GM18519 (cell line): Measurements from ENCODE around the gene LDLRAD4.

Source experiments
- ATAC-seq: cut with Tn5 transposase; IDR thresholded peaks from one replicate; pipeline ENCODE4 v1.9.1; 2021; ENCODE audit warnings: mild to moderate bottlenecking, moderate library complexity; ENCODE audit not compliant: unreplicated experiment, low FRiP score

The LDLRAD4 gene

GRCh38 chr18:13521418-13521817 is 302.9 kb downstream of the LDLRAD4 start:
- ATAC-seq, result no peak

GRCh38 chr18:13522256-13522655 is 303.7 kb downstream of the LDLRAD4 start:
- ATAC-seq, result no peak

GRCh38 chr18:13522861-13523660 is 304.5 kb downstream of the LDLRAD4 start:
- no peak for ATAC-seq

GRCh38 chr18:13524054-13524453 is 305.5 kb downstream of the LDLRAD4 start:
- no peak for ATAC-seq

GRCh38 chr18:13524811-13525210 is 306.3 kb downstream of the LDLRAD4 start:
- no peak for ATAC-seq

- no peak for ATAC-seq
These were observed 306.9 kb downstream of the LDLRAD4 start for GRCh38 chr18:13525381-13526029.

- ATAC-seq, result no peak
These were observed 308.0 kb downstream of the LDLRAD4 start for GRCh38 chr18:13526519-13526918.

- no peak for ATAC-seq
These were observed 308.7 kb downstream of the LDLRAD4 start for GRCh38 chr18:13527256-13527655.

- no peak for ATAC-seq
These were observed 309.2 kb downstream of the LDLRAD4 start for GRCh38 chr18:13527730-13528129.

- no peak for ATAC-seq
These were observed 310.3 kb downstream of the LDLRAD4 start for GRCh38 chr18:13528739-13529392.

- no peak for ATAC-seq
These were observed 311.7 kb downstream of the LDLRAD4 start for GRCh38 chr18:13530033-13530878.

GRCh38 chr18:13530879-13531387 is 312.4 kb downstream of the LDLRAD4 start:
- no peak for ATAC-seq

- ATAC-seq, result no peak
These were observed 313.2 kb downstream of the LDLRAD4 start for GRCh38 chr18:13531681-13532325.

- no peak for ATAC-seq
These were observed 314.0 kb downstream of the LDLRAD4 start for GRCh38 chr18:13532406-13533075.

- ATAC-seq, result no peak
These were observed 316.1 kb downstream of the LDLRAD4 start for GRCh38 chr18:13534631-13535030.

- ATAC-seq, result no peak
These were observed 318.0 kb downstream of the LDLRAD4 start for GRCh38 chr18:13536578-13536977.

GRCh38 chr18:13537022-13537780 is 318.6 kb downstream of the LDLRAD4 start:
- ATAC-seq, result peak; percentile 44

- no peak for ATAC-seq
These were observed 320.1 kb downstream of the LDLRAD4 start for GRCh38 chr18:13538630-13539029.

- ATAC-seq, result no peak
These were observed 320.5 kb downstream of the LDLRAD4 start for GRCh38 chr18:13539050-13539449.
